D341Med (cell line): ENCODE measurements around the gene FN1.
"Not testable (repeated sequence)": the region's sequence is repeated elsewhere in the genome, so short reads cannot be mapped to it uniquely, and the experiment has no call there.

Source experiments
- DNase-seq: peaks from one replicate; pipeline ENCODE4 v3.0.0; 2012; ENCODE audit warnings: low spot score

FN1 gene

GRCh38 chr2:215364157-215365155, 71.4 kb downstream of the FN1 start:
- DNase-seq = no peak

- no peak for DNase-seq
Measured at GRCh38 chr2:215363461-215364156, 72.3 kb downstream of the FN1 start.

DNA sequence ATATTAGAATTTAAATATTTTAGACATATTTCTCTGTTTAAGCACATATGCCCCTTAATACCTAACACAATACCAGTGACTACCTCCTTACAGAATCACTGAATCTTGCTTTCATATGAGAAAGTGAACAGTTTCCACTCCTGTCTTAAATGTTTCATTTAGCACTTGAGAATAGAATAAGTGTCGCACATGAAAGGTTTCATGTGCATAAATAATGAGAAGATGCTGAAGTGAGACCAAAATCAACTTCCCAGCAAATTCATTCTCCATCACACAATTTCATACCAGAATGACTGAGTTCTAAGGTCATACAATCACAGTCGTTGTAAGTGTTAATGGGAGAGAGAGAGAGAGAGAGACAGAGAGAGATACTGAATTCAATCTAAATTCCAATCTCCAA, 72.8 kb downstream of the FN1 start:
- no peak for DNase-seq

GRCh38 chr2:215362562-215362904, 73.3 kb downstream of the FN1 start:
- DNase-seq = no peak

DNA sequence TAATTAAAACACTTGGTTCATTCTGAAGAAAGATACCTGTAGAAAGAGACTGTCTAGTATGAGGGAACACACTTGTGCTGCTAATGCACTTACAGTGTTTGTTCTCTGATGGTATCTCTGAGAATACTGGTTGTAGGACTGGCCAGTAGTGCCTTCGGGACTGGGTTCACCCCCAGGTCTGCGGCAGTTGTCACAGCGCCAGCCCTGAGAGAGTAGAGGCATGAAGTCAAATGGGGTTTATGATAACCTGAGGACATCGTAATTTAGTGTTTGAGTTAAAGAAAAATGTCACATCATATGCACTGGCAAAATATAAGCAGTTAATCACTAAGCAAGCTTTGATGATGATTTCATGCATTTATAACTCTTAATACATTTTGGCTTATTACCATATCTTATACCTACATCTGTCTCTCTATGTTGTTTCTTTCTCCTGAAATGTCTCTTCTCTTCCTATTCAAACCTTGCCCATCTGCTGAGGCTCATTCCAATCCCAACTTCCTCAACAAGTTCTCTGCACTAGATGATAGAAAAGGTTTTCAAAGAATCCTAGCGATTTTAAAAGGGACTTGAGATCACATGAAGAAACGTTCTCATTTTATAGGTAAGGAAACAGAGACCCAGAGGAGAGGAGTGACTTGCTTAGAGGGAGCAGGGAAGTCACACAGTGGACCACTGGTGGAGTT, 73.8 kb downstream of the FN1 start:
- no peak for DNase-seq

DNA sequence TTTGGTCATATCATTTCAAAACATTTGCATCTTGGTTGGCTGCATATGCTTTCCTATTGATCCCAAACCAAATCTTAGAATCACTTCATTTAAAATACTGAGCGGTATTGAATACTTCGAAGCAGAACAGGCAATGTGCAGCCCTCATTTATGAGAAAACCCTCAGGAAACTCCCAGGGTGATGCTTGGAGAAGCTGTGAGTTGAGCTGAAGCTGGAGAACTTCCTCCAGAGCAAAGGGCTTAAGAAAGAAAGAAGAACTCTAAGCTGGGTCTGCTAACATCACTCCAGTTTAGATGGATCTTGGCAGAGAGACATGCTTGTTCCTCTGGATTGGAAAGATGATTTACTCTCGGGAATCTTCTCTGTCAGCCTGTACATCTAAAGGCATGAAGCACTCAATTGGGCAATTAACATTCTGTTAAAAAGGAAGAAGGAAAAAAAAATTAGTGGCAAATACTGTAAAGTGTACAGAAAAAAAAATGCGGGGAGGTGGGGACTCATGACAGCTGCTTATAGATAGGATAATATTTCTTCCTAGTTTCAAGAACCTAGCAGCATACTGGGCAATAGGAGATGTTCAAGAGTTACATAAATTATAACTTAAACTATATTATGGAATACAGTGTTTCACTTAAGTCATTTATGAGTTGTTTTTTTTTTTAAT, 74.5 kb downstream of the FN1 start:
- DNase-seq = no peak

GRCh38 chr2:215360596-215360995, 75.3 kb downstream of the FN1 start:
- DNase-seq = no peak

- DNase-seq = not testable (repeated sequence)
Measured at GRCh38 chr2:215360059-215360458, 75.8 kb downstream of the FN1 start.

DNA sequence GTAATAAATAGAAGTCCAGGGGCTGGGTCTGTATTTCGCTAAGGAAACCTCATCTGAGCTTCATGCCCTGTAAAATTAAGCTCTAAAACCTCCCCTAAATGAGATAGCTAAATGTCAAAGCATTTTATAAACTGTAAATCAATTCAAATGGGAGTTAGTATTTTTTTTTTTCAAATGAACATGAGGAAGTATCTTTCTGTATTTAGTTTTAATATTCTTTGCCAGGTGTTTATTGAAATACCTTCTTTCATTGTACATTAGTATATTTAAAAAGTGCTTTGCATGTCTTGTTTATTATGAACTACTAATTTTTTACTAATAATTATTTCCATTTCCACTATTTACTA, 76.3 kb downstream of the FN1 start:
- no peak for DNase-seq

DNA sequence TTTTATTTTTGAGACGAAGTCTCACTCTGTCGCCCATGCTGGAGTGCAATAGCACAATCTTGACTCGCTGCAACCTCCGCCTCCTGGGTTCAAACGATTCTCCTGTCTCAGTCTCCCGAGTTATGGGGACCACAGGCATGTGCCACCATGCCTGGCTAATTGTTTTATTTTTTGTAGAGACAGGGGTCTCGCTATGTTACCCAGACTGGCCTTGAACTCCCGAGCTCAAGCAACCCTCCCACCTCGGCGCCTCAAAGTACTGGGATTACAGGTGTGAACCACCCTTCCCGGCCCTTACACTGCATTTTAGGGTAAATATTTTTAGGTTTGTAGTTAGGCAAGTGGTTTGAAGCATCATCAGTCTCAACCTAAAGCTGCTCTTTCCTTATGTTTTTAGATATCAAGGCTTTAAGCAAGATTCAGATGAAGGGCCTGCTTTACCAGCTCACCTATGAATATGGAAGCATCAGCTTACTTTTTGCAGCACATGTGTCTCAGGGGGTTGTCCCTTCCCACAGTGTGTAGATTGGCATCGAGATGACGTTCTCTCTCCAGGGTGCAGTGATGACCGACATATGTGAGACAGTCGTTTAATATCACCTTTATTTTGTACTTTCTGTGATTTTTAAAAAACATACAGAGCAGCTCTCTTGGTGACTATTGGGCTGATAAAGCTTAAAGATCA, 76.8 kb downstream of the FN1 start:
- no peak for DNase-seq

DNA sequence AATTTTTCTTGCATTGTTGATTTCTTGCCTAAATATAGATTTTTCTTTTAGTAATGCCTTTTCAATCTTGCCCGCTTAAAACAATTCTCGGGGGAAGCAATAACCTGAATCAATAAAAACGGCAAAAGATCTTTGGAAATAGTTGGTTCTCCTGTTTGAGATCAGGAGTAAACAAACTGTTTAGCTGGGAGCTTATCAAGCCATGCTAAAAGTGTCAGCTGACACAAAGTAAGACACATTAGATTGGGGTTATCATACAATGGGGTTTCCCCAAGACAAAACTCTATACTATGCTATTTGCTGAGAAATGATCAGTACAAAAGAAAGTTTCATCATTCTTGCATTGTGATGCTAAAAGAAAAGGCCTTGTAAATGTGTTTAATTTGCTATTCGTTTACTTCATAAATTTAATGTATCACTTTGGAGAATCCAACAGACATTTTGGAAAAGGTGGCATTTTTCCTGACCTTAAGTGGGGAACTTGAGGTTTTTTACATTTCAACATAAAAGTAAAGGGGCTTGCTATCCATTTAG, 77.5 kb downstream of the FN1 start:
- DNase-seq = no peak

GRCh38 chr2:215357660-215358059, 78.2 kb downstream of the FN1 start:
- DNase-seq = no peak

- no peak for DNase-seq
Measured at GRCh38 chr2:215356948-215357461, 78.9 kb downstream of the FN1 start.

DNA sequence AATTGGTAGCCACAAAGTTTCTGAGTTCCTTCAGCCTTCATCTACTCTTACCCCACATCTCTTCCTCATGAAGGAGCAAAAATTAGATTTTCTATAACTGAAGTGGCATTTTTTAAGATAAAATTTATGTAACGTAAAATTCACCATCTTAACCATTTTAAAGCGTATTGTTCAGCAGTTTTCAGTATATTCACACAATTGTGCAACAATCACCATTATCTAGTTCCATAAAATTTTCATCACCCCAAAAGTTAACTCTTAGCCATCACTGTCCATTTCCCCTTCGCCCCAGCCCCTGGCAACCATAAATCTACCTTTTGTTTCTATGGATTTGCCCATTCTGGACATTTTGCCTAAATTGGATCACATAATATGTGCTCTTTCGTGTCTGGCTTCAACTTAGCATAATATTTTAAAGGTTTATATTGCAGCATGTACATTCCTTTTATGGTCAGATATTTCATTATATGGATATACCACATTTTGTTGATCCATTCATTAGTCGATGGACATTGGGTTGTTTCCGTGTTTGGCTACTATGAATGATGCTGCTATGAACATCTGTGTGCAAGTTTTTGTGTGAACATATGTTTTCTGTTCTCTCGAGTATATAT, 79.4 kb downstream of the FN1 start:
- no peak for DNase-seq

GRCh38 chr2:215355801-215356200, 80.1 kb downstream of the FN1 start:
- DNase-seq = no peak

DNA sequence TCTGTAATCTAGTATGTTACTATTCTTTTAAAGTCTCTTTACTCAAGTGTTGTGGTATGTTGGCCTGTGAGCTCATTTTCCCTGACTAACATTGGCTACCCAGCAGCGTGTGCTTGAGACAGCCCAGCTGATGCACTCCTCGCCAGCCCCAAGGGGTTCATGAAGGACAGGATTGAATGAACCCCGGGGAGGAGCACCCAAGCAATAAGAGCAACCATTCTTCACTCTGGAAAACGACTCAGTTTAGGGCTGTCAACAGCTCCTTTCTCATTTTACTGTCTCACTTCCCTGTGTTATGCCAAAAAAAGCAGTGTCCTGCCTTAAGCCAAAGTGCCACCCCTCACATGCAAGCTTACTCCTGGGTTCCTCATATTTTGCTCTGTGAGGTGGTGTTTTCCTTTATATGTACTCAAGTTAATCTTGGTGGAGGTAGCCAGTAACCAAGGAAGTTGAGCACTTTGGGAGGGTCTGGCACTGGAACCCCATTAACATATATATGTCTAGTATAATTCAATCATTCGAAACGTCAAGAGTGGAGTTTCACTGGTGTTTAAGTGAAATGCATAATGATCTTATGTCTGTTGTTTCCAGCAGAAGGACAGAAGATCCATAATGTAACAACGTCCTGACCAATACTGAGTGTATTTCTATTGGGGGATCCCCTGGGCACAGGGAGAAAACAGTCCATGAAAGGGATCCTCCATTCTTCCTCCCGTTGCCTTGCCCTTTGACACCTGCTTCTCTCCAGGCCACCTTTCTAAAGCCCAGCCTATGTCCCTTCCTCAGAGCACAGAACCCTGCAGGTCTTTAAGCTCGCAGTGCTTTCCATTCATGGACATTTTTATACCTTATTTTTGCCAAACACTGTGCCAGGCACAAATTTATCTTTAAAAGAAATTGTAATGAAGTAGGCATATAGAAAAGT, 80.8 kb downstream of the FN1 start:
- DNase-seq = no peak

DNA sequence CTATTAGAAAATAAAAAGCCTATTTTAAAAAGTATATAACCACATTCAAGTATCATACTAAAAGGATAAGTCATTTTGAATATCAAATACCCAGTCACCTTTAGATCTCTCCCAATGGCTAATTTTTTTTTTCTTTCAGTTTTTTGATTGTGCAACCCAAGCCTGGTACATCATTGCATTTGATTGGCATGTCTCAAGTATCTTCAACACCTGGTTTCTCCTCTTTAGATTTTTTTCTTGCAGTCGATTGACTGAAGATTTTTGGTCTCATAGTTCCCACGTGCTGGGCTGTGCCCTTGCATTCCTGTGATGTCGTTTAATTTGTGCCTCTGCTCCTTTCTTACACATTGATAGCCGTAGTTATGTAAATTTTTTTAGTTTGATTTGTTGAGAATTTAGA, 83.3 kb downstream of the FN1 start:
- DNase-seq = no peak

DNA sequence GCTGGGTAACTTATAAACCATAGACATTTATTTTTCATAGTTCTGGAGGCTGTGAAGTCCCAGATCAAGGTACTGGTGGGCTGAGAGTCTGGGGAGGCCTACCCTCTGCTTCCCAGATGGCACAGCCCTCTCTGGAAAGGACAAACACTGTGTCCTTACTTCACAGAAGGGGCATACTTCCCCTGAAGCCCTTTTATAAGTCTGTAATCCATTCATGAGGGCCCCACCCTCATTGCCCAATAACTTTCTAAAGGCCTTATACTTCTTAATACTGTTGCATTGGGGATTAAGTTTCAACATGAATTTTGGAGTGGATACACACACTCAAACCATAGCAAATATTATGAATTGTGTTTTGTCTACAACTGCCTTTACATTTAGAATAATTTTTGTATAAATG, 88.0 kb downstream of the FN1 start:
- DNase-seq = no peak

DNA sequence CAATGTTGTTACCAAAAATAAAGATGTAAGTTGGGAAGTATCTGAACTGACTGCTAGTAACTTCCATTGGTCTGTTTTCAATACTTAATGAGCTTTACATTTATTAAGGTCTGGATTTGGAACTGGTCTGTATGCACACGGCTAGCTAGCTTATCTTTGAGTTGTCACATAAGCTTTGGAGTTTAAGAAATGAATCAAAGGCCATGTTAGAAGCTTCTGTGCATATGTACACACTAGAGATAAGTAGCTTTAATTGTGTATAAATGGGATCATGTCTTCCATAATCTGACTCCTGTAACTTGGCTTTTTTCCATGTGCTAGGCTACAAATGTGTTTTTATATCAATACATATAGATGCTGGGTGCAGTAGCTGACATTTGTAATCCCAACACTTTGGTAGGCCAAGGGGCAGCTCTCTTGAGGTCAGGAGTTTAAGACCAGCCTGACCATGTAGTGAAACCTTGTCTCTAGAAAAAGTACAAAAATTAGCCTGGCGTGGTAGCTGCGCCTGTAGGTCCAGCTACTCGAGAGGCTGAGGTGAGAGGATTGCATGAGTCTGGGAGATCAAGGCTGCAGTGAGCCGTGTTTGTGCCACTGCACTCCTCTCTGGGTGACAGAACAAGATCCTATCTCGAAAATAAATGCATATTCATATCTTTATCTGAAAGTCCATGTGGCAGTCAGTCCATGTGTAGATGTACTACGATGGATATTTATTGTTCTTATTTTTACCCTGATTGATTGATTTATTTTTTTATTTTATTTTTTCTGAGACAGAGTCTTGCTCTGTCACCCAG, 96.8 kb downstream of the FN1 start:
- DNase-seq = peak; percentile 34
